Left lung (tissue), 10 donors: ENCODE results near the gene DNAH1. TPM values are rescaled to one million over a fixed set of nuclear protein-coding genes. Genes with fewer than 3 reads are reported as not detected.
A peak's percentile ranks its signal among the peaks of the same experiment; 100 is the strongest.

Source experiments
- ATAC-seq: fragments of 200-7000 bp; cut with Tn5 transposase; one replicate; pipeline ENCODE4 v1.9.1; 2020; ENCODE audit warnings: moderate library complexity
- DNase-seq, 4 donors: peaks; one replicate each; pipeline ENCODE4 v3.0.0-alpha.2; 2013 to 2020
- H3K27ac ChIP-seq, 2 donors: fragments of 200-600 bp; sonication (generic) in 1 of 2; one replicate each; pipeline versions ENCODE4 v1.5.0 to v1.8.0; 2020 to 2021
- H3K27me3 ChIP-seq, 2 donors: fragments of 200-600 bp; sonication (generic) in 1 of 2; one replicate each; pipeline versions ENCODE4 v1.5.0 to v1.8.0; 2020 to 2021
- H3K36me3 ChIP-seq, 2 donors: fragments of 200-600 bp; sonication (generic) in 1 of 2; one replicate each; pipeline versions ENCODE4 v1.5.0 to v1.8.0; 2020 to 2021
- H3K4me1 ChIP-seq, 2 donors: fragments of 200-600 bp; one replicate each; pipeline ENCODE4 v1.8.0; 2021
- H3K4me3 ChIP-seq, 2 donors: fragments of 200-600 bp; sonication (generic) in 1 of 2; one replicate each; pipeline versions ENCODE4 v1.5.0 to v1.8.0; 2020 to 2021; ENCODE audit warnings: mild to moderate bottlenecking in 1 of 2
- H3K9me3 ChIP-seq, 2 donors: fragments of 200-600 bp; sonication (generic) in 1 of 2; one replicate each; pipeline versions ENCODE4 v1.5.0 to v1.8.0; 2020 to 2021
- CTCF ChIP-seq, 2 donors: fragments of 200-600 bp; sonication (generic) in 1 of 2; IDR thresholded peaks; one replicate each; pipeline versions ENCODE4 v1.5.0 to v1.8.0; 2021; ENCODE audit warnings: antibody characterized with exemption in 2 of 2
- intact Hi-C, 2 donors: fragments of 100-400 bp; cut with DNase I; formaldehyde crosslinking; loops; one replicate each; pipeline versions ENCODE4 v1.11.2 to v1.14.2; 2022
- polyA plus RNA-seq, 6 donors: library from polyadenylated mRNA; unstranded; fragments of 120-200 nt; gene quantifications; one replicate each; pipeline ENCODE4 v1.2.1, GENCODE V29; 2013; ENCODE audit not compliant: insufficient read length in 6 of 6
- total RNA-seq, 2 donors: library from RNA; stranded (reverse); fragmentation: NEBNext Ultra II Directional; extraction: Animal tissue kit (Norgen Biotek cat#: 25700); gene quantifications; one replicate each; pipeline ENCODE4 v1.2.1, GENCODE V29; 2021
- donor health status: DM: no; HTN: yes; CAD: no.
- donor health status: DM: no; HTN: no; CAD: no.

Gene DNAH1
- total and polyA plus RNA-seq, 8 donors: 6.5 to 14.0 (median 9.9) TPM

- DNase-seq: peak in 1 of 4 donors; percentile 46
- Histone ChIP-seq H3K4me3 (no peak overlapping the region), H3K4me1 (peaks cover 12 to 18% of the 10 kb centered on the region in 2 donors), H3K27ac (no peak overlapping the region), H3K27me3 (no peaks in the 10 kb centered on the region), H3K36me3 (no peaks in the 10 kb centered on the region), H3K9me3 (no peaks in the 10 kb centered on the region)
- intact Hi-C loops: no loop called here
- no peak for ATAC-seq
- TF ChIP-seq CTCF (IDR thresholded peaks at IDR 0.05): no peak
These were observed 3.9 kb downstream of the DNAH1 start for GRCh38 chr3:52319921-52320595.

- Histone ChIP-seq H3K27me3 (no peaks in the 10 kb centered on the region), H3K4me1 (peaks cover 12 to 18% of the 10 kb centered on the region in 2 donors), H3K4me3 (no peak overlapping the region), H3K9me3 (no peaks in the 10 kb centered on the region), H3K36me3 (no peaks in the 10 kb centered on the region), H3K27ac (no peak overlapping the region)
- ATAC-seq: no peak
- no peak for DNase-seq
- TF ChIP-seq CTCF (IDR thresholded peaks at IDR 0.05): no peak
- intact Hi-C loops: no loop called here
These were observed 5.4 kb downstream of the DNAH1 start for GRCh38 chr3:52321481-52321880.

- no peaks in the 10 kb centered on the region for H3K36me3 ChIP-seq
- no peak overlapping the region for H3K27ac ChIP-seq
- TF ChIP-seq CTCF (IDR thresholded peaks at IDR 0.05): no peak
- no peaks in the 10 kb centered on the region for H3K9me3 ChIP-seq
- peak in 1 of 4 donors; percentile 13 for DNase-seq
- H3K27me3 ChIP-seq: no peaks in the 10 kb centered on the region
- intact Hi-C loops: no loop called here
- peaks cover 6 to 10% of the 10 kb centered on the region in 2 donors for H3K4me1 ChIP-seq
- ATAC-seq: no peak
- H3K4me3 ChIP-seq: no peak overlapping the region
These were observed 6.3 kb downstream of the DNAH1 start for GRCh38 chr3:52322466-52322865.

GRCh38 chr3:52323526-52324295, 7.6 kb downstream of the DNAH1 start:
- H3K4me1 ChIP-seq: no peaks in the 10 kb centered on the region
- H3K9me3 ChIP-seq: no peaks in the 10 kb centered on the region
- TF ChIP-seq CTCF (IDR thresholded peaks at IDR 0.05): no peak
- no peak overlapping the region for H3K4me3 ChIP-seq
- ATAC-seq (no peak), DNase-seq (peak in 1 of 4 donors; percentile 44)
- H3K36me3 ChIP-seq: peaks cover 0 to 10% of the 10 kb centered on the region in 2 donors
- intact Hi-C loops: no loop called here
- H3K27ac ChIP-seq: no peak overlapping the region
- H3K27me3 ChIP-seq: no peaks in the 10 kb centered on the region

- DNase-seq (peak in 1 of 4 donors; percentile 47), ATAC-seq (no peak)
- Histone ChIP-seq H3K27me3 (no peaks in the 10 kb centered on the region), H3K27ac (no peak overlapping the region), H3K9me3 (no peaks in the 10 kb centered on the region), H3K4me1 (no peaks in the 10 kb centered on the region), H3K4me3 (no peak overlapping the region), H3K36me3 (peaks cover 0 to 10% of the 10 kb centered on the region in 2 donors)
- no peak for TF ChIP-seq CTCF (IDR thresholded peaks at IDR 0.05)
- intact Hi-C loops: no loop called here
These were observed 8.6 kb downstream of the DNAH1 start for GRCh38 chr3:52324676-52325075.
